GM21367 (cell line): Measurements from ENCODE around the gene NAP1L4.

Source experiments
- ATAC-seq: cut with Tn5 transposase; IDR thresholded peaks from one replicate; pipeline ENCODE4 v1.9.1; 2021; ENCODE audit not compliant: unreplicated experiment

The NAP1L4 gene, protein sequence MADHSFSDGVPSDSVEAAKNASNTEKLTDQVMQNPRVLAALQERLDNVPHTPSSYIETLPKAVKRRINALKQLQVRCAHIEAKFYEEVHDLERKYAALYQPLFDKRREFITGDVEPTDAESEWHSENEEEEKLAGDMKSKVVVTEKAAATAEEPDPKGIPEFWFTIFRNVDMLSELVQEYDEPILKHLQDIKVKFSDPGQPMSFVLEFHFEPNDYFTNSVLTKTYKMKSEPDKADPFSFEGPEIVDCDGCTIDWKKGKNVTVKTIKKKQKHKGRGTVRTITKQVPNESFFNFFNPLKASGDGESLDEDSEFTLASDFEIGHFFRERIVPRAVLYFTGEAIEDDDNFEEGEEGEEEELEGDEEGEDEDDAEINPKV

DNA sequence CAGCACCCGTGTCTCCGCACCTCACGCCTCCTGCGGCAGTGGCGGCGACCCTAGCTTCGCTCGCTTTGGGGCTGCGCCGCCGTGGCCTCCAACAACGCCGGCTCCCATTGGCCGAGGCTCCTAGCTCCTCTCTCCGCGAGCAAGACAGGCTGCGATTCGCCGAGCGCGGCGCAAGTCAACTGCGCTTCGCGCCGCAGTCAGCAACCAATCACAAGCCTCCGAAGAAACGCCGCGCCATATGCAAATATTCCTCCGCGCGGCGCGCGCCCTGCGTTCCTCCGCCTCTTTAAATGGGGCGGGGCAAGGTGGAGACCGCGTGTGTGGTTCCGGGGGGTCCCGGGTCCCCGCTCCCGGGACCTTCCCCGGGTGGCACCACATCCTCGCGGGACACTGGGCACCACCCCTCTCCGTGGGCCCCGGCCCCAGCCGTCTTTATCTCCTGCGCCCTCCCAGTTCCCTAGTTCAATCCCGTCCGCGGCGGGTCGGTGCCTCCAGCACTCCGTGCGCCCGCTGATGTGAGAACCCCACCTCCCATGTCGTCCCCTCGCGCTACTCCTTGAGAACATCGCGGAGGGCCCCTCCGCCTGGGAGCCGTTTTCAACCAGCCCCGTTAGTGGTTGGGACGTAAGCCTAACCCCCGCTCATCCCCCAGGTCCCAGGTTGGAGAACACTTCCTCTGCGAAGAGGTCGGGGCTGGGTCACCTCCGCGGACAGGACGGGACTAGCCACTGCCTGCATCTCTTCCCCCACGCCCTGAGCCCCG is at the start of gene NAP1L4:
TSS of gene NAP1L4 (minus strand) at position 96 of the 763 bp plus-strand sequence. CDS start 13,109 bp downstream, outside the sequence.
- peak; percentile 73 for ATAC-seq

- no peak for ATAC-seq
Measured at GRCh38 chr11:3040881-3041280, 48.8 kb upstream of the NAP1L4 start.

- no peak for ATAC-seq
Measured at GRCh38 chr11:3037945-3038271, 45.8 kb upstream of the NAP1L4 start.

GRCh38 chr11:3037040-3037944 is 45.2 kb upstream of the NAP1L4 start:
- ATAC-seq = no peak

DNA sequence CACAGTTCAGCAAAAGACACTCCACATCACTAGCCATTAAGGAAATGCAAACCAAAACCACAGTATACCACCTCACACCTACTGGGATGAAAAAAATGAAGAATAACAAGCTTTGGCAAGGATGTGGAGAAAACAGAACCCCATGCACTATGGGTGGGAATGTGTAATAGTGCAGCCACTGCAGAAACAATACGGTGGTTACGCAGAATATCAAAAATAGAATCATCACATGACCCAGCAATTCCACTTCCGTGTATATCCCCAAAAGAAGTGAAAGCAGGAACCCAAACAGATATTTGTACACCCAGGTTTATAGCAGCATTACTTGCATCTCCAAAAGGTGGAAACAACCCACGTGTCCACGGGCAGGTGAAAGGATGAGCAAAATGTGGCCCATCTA is 44.3 kb upstream of the NAP1L4 start:
- ATAC-seq = no peak

DNA sequence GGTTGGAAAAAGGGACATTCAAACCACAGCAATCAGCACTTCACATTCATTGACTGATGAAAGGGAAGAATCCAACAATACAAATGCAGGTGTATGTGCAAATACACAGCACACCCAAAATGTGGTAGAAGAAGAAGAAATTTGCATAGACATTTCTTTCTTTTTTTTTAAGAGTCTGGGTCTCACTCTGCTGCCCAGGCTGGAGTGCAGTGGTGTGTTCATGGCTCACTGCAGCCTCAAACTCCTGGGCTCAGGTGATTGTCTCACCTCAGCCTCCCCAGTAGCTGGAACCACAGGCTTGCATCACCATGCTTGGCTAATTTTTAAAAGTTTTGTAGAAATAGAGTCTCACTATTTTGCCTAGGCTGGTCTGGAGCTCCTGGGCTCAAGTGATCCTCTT is 43.2 kb upstream of the NAP1L4 start:
- no peak for ATAC-seq

DNA sequence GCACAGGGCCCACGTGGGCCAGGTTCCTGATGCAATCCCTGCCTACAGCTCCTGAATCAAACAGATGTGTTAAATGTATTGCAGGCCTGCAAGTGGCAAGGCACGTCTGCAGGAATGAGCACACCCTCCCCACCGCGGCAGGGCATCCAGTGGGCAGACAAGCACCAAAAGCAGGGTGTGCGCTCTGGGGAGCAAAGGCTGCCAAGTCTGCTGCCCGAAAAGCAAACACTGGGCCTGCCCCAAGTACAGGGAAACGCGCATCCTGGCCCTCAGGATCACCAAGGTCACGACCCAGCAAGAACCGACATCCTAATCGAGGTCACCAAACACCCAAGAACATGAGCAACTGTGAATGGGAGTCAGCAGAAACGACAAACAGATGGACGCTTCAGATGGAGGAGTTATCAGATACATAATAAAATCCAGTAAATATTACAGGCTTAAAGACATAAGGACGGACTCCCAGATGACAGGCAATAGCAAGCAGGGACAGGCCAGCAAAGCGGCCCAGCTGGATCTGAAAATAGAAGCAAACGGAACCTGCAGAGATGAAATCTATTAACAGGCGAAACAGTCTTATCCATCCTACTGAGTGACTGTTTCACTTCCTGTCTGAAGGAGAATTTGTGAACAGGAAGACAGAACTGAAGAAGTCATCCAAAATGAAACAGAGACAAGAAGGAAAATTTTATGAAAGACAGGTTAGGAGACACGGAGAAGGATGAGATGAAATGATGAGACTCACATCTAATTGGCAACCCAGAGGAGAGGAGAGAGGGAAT is 38.4 kb upstream of the NAP1L4 start:
- ATAC-seq = no peak

DNA sequence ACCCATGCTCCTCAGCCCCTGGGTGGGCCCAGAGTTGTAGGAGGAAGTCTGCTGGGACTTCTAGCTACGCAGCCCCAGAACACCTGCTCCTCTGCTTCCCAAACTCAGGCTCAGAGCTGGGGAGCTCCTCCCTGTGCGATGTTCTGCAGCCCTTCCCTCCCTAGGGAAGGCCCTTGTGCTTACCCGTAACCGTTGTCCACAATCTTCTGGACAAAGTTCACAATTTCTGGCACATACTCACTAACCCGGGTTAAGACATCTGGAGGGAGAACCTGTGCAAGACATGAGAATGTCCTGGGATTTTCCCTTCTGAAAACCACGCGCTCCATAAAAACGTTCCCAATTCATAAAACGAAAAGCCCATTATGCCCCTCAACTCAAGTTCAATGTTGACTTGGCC is 36.7 kb upstream of the NAP1L4 start:
- no peak for ATAC-seq

- no peak for ATAC-seq
Measured at GRCh38 chr11:3026803-3027202, 34.7 kb upstream of the NAP1L4 start.

DNA sequence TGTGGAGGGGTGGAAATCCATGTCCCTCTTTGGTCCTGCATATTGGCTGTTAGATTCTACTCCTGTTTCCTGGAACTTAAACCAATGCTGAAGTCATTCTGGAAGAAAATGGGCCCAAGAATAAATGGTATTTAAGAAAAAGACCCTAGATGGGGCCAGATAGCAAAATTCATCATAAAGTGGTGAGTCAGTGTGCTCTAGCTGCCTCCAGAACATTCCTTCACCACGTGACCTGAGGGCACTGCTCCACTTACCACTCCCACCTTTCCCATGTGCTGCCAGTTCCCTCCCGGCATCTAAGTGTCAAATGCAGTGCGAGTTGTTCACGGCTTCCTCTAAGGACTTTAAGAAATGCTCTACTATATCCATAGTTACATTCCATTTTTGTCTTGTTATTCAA is 30.9 kb upstream of the NAP1L4 start:
- no peak for ATAC-seq

GRCh38 chr11:3022300-3022967 is 30.3 kb upstream of the NAP1L4 start:
- ATAC-seq = no peak

DNA sequence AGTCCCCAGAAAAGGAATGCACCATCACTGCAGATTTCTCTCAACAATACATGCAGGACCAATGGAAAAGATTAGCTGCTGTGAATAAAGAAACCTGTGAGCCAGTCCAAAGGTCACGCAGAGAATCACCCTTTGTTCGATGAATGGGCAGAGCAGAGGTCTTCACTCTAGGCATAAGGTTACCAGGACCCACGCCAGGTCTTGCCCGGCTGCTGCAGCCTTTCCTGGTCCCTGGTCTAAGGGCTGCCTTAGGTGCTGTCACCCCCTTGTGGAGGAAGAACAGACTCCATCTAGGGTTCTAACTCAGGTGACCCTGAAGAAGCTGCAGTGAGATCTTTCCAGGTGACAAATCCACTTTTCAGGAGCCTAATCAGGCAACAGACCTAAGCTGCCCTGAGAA is 29.0 kb upstream of the NAP1L4 start:
- ATAC-seq = no peak

DNA sequence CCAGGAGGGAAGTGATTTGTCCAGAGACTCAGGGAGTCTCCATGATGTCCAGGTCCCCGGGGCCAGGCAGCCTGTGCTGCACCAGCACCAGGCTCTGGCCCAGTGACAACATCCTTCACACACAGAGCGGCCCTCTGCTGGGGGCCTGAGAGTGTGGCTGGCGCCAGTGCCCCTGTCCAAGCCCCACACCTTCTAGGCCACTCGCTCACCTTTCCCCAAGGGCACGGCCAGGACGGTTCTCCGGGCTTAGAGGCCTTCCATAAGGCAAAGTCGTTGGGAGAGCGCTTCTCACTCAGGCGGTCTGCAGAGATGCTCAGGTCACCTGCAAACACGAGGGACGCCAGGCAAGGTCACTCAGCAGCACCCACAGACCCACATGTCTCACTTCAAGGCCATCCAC is 27.9 kb upstream of the NAP1L4 start:
- no peak for ATAC-seq

- no peak for ATAC-seq
Measured at GRCh38 chr11:3018596-3018995, 26.5 kb upstream of the NAP1L4 start.

DNA sequence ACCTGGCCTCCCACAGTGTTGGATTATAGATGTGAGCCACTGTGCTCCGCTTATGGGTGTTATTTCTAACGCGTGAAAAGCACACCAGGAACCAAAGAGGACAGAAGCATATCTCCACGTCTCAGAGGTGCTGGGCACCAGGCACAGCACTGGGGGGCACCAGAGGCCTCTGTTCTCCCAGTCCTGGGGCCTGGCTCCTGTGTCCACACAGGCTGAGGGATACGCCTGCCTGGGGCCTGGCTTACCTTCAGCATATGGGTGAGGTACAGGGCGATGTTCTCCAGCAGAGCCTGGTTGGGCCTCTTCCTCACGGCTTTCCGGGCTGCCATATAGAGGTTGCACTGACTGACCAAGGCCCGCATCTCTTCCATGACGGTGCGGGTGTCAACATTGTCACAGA is 24.7 kb upstream of the NAP1L4 start:
- ATAC-seq = no peak

DNA sequence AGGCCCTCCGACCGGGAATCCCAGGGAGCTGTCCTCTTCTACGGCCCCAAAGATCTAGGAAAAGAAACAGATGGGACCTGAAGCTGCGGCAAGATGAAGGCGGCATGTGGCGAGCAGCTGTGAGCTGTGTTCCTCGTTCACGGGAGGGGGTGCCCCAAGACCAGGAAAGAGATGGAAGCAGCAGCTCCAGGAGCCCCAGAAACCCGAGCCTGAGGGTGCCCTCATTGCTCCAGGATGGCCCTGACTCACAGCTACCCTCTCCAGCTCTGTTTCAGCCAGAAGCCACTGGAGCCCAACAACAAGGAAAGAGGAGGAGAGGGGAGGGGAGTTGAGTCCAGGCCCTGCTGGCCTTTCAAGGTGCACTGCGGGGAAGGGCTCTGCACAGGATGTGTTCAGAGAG is 23.7 kb upstream of the NAP1L4 start:
- ATAC-seq = no peak

GRCh38 chr11:3014943-3015342 is 22.8 kb upstream of the NAP1L4 start:
- ATAC-seq = no peak

- no peak for ATAC-seq
Measured at GRCh38 chr11:3014057-3014938, 22.2 kb upstream of the NAP1L4 start.
